Measurements from ENCODE around the gene ATOSB. TPM values are rescaled to one million over a fixed set of nuclear protein-coding genes. Genes with fewer than 3 reads are reported as not detected.
A peak's percentile ranks its signal among the peaks of the same experiment; 100 is the strongest.

Gene ATOSB
- total RNA-seq, 1 donor from 2014 or later, result 8.8 TPM

GRCh38 chr9:35085078-35085477 lies 30.6 kb downstream of the ATOSB start:
- no peak for DNase-seq

- peak; percentile 93 for DNase-seq
These were observed 36.0 kb downstream of the ATOSB start, which contains the start of gene FANCG for GRCh38 chr9:35079426-35080341. FANCG (minus strand) TSS chr9:35079942; CDS start chr9:35079524, 418 bp downstream.

DNA sequence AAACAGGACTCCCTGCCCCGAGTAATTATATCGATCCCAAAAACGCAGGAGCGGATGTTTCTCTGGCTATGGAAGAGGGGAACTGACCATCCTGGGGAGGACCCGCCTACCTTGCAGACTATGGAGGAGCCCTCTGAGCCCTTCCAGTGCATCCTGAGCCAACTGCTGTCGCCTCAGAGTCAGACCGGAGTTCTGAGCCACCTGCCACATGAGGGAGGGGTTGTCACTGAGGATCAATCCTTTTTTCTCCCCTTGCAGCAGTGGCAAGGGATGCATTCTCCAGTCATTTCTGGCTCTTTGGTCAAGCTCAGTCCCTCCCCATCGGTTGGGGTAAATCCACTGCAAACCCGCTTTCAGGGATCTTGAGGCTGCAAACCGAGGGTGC lies 36.6 kb downstream of the ATOSB start:
- no peak for DNase-seq

- no peak for DNase-seq
These were observed 37.6 kb downstream of the ATOSB start for GRCh38 chr9:35078066-35078465.

DNA sequence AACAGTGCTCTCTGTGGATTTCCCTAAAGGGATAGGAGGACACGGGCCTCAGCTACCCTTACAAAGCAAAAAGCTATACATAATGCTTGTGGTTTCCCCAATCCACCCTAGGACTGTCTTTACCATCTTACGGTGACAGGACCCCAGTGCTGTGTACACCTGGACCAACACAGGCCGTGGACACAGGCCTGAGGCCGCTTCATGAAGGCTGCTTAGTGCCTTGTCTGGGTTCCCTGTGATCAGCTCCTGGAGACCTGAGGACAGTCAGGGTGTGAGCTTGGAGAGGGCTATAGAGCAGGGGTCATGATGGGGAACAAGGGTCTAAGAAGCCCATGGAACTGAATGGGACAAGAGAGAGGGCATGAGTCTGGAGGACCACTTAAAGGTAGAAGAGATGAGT lies 38.8 kb downstream of the ATOSB start:
- DNase-seq, result no peak

DNA sequence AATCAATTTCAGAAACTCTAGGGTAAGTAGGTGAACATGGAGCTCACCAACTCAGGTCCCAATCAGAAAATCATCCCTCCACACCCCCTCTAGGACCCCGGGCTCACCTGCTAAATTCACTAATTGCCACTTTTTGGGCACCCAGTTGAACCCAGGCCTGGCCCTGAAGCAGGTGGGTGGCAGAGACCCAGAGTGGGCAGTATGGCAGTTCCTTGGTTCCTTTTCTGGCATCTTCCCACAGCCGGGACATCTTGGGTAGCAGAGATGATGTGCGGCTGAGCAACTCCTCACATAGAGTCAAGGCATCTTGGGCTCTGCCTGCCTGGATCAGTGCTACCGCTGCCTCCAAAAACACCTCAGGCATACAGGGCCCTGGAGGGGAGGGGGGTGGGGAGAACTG lies 40.3 kb downstream of the ATOSB start:
- DNase-seq, result no peak

DNA sequence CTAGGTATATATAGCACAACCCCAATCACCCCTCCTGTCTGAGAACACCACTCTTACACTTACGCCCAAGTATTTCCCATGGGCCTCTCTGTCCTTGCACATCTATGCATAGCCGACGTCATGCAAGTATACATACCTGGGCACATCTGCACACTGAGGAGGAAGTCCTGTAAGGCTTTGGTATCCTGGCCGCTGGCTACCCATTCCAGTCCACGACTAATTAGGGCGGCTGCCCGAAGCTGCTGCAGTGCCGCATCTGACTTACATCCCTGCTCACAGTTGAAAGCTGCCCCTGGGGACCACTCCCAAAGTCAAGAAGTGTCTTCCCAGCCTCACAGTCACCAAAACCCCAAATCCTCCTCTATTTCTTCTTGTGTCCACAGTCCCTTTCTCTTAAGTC lies 40.9 kb downstream of the ATOSB start:
- DNase-seq, result no peak

DNA sequence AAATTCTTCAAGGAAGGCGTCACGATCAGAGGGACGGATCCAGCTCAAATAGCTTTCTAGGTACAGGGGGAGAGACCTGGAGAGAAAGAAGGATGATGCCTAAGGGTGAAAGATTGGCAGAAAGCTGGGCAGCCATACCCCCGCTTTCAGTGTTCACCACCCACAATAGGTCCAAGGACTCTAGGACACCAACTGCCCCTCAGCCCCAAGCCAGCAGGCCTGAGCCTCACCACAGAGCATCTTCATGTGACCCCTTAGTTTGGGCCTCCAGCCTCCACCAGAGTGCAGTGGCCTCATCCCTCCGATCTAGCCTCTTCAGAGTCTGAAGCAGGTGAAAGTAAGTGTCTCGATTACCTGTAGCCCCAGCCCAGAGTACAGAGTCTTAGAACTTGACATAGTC lies 41.5 kb downstream of the ATOSB start:
- DNase-seq, result no peak

- no peak for DNase-seq
These were observed 42.4 kb downstream of the ATOSB start for GRCh38 chr9:35073279-35073612.

DNA sequence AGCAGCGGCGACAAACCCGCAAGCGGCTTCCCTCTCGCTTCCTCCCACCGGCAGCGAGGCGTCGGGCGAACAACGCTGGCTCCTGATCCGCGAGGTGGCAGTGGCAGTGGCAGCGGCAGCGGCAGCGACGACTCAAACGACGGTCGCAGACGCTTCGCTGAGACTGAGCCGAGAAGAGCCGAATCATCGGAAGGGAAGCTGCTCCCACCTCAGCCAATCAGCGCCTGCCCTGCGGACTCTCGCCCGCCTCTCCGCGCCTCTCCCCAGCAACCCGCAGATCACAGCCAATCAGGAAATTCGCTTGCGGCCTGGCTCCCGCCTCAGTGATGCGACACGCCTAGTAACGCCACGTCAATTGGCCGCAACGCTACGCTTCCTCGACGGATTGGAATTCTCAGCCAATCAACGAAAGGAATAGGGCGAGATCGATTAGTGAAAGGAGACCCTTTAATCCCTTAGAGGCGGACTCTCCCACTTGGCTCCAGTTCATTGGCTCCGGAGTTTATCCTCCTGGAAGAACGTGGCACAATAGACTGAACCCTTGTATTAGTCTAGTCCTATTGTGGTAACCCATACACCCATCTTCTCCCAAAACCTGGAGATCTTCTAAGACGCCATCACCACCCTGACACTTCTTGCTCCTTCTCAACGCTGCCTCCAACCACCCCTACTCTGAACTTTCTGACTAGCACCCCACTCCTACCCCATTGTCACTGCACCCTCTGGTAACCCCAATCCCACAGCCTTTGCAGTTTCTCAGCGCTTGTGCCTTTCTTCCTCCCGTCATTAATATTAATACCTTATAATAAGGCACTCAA lies 43.0 kb downstream of the ATOSB start, which contains the start of gene VCP:
Gene VCP (minus strand): TSS at position 165 of the 818 bp plus-strand sequence. CDS start 272 bp downstream, outside the sequence.
- DNase-seq, result peak; percentile 100

DNA sequence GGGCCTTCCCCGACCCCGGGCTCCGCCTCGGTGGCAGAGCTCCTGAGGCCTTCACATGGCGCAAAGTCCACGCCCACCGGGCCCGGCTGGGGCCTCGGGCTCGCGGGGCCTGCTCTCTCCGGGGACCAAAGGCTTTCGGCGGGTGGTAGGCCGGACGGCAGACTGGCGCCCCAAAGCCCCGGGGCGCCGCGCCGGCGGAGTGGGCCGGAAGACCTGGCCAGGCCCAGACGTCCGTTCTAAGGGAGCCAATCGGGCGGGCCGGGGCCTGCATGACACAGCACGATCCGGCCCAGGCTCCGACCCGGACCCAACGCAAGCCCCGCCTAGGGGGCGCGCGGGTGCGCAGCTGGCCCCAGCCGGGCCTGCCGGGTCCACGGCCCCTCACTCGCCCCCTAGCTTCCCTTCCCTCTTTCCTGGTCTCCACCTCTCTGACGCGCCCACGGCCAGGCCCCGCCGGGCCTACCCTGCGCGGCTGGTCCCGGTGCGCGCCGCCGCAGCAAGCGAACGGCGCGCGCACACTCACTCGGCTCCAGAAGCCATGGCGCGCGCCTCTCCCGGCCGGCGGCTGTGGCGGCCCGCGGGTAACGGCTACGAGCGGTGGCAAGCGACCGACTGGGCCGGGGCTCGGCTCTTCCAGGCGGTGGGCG lies 43.7 kb downstream of the ATOSB start:
- peak; percentile 64 for DNase-seq

DNA sequence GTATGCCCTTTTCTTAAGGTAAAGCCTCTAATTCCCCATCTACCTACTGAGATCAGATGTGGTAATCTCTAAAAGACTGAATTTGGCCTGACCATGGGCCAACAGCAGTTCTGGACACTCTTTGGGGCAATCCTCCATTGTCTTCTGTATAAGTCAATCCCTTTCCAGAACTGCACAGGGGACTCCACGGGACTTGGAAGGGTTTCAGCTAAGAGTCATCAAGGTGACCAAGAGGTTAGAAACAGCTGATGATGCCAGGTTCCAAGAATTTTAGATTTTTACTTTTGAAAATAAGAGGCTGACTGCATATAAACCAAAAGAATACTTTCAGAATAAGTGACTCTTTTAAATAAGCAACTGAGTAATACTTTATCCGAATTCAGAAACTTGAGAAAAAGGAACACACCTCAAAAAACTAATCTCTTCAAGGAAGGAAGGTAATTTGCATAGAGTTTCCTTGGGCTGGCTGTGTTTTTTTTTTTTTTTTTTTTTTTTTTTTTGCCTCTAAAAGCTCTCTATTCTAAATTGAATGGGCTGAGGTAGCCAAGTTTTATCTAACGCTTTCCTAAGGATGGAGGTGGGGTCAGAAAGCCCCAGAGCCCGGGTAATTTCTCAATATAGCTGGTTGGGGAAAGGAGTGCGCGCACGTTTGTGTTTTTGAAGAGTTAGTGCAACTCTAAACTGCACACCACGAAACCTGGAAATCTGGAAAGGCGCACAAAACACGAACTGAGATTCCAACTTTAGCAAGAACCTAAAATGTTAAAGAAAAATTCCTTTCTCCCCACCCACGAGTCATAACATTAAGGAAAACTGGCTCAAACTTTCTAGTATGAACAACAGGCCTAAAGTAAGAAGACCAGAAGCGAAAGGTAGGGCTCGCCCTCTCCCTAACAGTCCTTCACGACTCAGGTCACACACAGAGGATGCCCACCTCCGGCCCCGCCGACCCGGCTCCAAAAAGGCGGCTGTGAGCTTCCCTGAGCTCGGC lies 44.5 kb downstream of the ATOSB start:
- DNase-seq, result peak; percentile 43

DNA sequence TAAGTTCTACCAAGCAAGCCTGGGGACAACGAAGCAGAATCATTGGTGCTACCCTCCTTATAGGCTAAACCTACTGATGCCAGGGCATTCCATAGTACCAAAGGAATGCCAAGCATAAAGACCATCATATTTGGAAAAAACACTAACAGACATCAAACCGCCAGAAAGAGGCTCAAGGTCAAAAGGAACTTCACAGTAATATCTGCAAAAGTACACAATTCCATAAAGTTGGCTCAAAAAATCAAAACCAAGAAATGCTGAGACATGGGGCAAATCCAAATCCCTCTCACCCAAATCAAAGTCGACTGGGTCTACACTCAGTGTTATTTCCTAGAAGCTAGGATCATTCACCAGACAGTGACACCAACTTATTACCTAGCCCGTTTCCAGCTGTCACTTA lies 46.6 kb downstream of the ATOSB start:
- no peak for DNase-seq

DNA sequence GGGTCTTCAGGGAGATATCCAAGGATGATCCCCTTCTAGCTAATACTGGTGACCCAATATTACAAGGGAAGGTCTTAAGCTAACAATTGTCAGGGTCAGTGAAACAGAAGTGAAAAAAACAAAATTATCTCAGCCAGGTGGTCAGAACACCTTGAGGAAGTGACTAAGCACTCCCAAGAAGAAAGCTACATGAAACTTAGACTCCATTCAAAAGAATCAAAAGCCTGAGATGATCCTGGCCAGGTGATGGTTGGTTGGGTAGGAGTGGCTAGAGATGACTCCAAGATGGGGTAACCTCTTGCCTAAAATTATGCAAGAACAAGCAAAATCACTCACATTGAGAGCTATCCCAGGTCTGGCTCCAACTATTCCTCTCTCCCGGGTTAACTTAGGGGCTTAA lies 48.6 kb downstream of the ATOSB start:
- DNase-seq, result no peak

DNA sequence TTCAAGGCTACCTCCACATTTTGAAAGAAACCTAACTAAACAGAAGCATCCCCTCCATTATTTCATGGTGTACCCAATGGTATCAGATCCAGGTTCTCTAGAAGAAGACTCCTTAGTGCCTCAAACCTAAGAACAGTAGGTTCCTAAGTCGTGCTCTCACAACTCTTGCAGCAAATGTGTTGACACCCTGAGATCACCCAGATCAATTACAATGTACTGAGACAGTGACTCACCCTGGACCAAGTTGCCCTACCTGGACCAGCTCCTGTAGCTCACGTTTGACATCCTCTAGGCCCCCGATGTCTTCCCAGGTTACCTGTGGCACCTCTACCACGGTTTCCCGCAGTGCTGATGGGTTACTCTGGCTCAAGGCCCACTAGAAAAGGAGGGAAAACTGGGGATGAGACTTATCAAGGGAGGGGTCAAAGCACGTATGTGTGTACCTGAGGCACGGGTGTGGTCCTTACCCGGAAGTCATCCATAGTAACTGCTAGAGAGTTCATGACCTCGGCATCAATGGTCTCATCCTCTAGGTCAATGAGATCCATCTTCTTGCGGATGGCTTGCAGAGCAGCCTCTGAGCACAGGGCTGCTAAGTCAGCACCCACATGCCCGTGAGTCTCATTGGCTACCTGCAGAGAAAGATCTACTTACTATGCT lies 55.0 kb downstream of the ATOSB start:
- DNase-seq, result no peak

DNA sequence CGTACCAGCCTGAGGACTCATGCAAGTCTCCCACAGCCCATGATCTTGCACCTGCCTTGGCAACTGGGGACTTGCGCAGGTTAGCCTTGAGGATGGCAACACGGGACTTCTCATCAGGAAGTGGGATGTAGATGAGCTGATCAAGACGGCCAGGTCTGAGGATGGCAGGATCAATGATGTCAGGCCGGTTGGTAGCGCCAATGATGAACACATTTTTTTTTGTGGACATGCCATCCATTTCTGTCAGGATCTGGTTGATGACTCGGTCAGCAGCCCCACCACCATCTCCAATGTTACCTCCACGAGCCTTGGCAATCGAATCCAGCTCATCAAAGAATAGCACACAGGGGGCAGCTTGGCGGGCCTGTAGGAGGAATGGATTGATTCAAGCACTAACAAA lies 56.2 kb downstream of the ATOSB start:
- no peak for DNase-seq

GRCh38 chr9:35057271-35057620 lies 58.4 kb downstream of the ATOSB start:
- no peak for DNase-seq

GRCh38 chr9:35056571-35057270 lies 58.9 kb downstream of the ATOSB start:
- DNase-seq, result no peak

GRCh38 chr9:35054871-35055644 lies 60.6 kb downstream of the ATOSB start:
- DNase-seq, result no peak
